ENCODE data around the gene PSME1. TPM values are rescaled to one million over a fixed set of nuclear protein-coding genes. Genes with fewer than 3 reads are reported as not detected.
A peak's percentile ranks its signal among the peaks of the same experiment; 100 is the strongest.

PSME1 gene
- total and polyA plus RNA-seq, 2 of the 13 experiments (the other 11 are each of a cell fraction or from before 2014, with no cell fraction given), result 159 to 608 TPM

- TF ChIP-seq, protein P1, sequence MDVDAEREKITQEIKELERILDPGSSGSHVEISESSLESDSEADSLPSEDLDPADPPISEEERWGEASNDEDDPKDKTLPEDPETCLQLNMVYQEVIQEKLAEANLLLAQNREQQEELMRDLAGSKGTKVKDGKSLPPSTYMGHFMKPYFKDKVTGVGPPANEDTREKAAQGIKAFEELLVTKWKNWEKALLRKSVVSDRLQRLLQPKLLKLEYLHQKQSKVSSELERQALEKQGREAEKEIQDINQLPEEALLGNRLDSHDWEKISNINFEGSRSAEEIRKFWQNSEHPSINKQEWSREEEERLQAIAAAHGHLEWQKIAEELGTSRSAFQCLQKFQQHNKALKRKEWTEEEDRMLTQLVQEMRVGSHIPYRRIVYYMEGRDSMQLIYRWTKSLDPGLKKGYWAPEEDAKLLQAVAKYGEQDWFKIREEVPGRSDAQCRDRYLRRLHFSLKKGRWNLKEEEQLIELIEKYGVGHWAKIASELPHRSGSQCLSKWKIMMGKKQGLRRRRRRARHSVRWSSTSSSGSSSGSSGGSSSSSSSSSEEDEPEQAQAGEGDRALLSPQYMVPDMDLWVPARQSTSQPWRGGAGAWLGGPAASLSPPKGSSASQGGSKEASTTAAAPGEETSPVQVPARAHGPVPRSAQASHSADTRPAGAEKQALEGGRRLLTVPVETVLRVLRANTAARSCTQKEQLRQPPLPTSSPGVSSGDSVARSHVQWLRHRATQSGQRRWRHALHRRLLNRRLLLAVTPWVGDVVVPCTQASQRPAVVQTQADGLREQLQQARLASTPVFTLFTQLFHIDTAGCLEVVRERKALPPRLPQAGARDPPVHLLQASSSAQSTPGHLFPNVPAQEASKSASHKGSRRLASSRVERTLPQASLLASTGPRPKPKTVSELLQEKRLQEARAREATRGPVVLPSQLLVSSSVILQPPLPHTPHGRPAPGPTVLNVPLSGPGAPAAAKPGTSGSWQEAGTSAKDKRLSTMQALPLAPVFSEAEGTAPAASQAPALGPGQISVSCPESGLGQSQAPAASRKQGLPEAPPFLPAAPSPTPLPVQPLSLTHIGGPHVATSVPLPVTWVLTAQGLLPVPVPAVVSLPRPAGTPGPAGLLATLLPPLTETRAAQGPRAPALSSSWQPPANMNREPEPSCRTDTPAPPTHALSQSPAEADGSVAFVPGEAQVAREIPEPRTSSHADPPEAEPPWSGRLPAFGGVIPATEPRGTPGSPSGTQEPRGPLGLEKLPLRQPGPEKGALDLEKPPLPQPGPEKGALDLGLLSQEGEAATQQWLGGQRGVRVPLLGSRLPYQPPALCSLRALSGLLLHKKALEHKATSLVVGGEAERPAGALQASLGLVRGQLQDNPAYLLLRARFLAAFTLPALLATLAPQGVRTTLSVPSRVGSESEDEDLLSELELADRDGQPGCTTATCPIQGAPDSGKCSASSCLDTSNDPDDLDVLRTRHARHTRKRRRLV (CRISPR knock-in tag; IDR thresholded peaks at IDR 0.05), result peak; percentile 33
- TF ChIP-seq HDAC6 (IDR thresholded peaks at IDR 0.05; ENCODE audit: low read depth, low read length), result no peak
- TF ChIP-seq ZNF839 (CRISPR knock-in tag; IDR thresholded peaks at IDR 0.05; ENCODE audit: borderline replicate concordance), result peak; percentile 98; the same call in 1 of the 2 replicates
- TF ChIP-seq ZNF883 (CRISPR knock-in tag; IDR thresholded peaks at IDR 0.05; ENCODE audit: not compliant biosample characterization), result peak; percentile 93
- TF ChIP-seq MBD4 (IDR thresholded peaks at IDR 0.05; ENCODE audit: borderline replicate concordance, low read length), result no peak
- no peak for TF ChIP-seq HMGA1 (CRISPR knock-in tag; conservative IDR thresholded peaks at IDR 0.05)
- TF ChIP-seq, protein P2, sequence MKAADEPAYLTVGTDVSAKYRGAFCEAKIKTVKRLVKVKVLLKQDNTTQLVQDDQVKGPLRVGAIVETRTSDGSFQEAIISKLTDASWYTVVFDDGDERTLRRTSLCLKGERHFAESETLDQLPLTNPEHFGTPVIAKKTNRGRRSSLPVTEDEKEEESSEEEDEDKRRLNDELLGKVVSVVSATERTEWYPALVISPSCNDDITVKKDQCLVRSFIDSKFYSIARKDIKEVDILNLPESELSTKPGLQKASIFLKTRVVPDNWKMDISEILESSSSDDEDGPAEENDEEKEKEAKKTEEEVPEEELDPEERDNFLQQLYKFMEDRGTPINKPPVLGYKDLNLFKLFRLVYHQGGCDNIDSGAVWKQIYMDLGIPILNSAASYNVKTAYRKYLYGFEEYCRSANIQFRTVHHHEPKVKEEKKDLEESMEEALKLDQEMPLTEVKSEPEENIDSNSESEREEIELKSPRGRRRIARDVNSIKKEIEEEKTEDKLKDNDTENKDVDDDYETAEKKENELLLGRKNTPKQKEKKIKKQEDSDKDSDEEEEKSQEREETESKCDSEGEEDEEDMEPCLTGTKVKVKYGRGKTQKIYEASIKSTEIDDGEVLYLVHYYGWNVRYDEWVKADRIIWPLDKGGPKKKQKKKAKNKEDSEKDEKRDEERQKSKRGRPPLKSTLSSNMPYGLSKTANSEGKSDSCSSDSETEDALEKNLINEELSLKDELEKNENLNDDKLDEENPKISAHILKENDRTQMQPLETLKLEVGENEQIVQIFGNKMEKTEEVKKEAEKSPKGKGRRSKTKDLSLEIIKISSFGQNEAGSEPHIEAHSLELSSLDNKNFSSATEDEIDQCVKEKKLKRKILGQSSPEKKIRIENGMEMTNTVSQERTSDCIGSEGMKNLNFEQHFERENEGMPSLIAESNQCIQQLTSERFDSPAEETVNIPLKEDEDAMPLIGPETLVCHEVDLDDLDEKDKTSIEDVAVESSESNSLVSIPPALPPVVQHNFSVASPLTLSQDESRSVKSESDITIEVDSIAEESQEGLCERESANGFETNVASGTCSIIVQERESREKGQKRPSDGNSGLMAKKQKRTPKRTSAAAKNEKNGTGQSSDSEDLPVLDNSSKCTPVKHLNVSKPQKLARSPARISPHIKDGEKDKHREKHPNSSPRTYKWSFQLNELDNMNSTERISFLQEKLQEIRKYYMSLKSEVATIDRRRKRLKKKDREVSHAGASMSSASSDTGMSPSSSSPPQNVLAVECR (CRISPR knock-in tag; IDR thresholded peaks at IDR 0.05; ENCODE audit: borderline replicate concordance), result peak; percentile 98
- no peak for TF ChIP-seq GTF3A (CRISPR knock-in tag; conservative IDR thresholded peaks at IDR 0.05)
- no peak for TF ChIP-seq PBX3 (CRISPR knock-in tag; IDR thresholded peaks at IDR 0.05; ENCODE audit: borderline replicate concordance)
- TF ChIP-seq, protein P3, sequence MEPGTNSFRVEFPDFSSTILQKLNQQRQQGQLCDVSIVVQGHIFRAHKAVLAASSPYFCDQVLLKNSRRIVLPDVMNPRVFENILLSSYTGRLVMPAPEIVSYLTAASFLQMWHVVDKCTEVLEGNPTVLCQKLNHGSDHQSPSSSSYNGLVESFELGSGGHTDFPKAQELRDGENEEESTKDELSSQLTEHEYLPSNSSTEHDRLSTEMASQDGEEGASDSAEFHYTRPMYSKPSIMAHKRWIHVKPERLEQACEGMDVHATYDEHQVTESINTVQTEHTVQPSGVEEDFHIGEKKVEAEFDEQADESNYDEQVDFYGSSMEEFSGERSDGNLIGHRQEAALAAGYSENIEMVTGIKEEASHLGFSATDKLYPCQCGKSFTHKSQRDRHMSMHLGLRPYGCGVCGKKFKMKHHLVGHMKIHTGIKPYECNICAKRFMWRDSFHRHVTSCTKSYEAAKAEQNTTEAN (CRISPR knock-in tag; conservative IDR thresholded peaks at IDR 0.05), result no peak; the same call in 1 of the 2 replicates
- peak; percentile 100 for TF ChIP-seq ZNF350 (CRISPR knock-in tag; IDR thresholded peaks at IDR 0.05; ENCODE audit: borderline replicate concordance, low read depth)
- TF ChIP-seq TERF1 (CRISPR knock-in tag; IDR thresholded peaks at IDR 0.05), result no peak
- no peak for TF ChIP-seq ZNF484 (CRISPR knock-in tag; IDR thresholded peaks at IDR 0.05; ENCODE audit: borderline replicate concordance, low read depth)
These were observed 25.1 kb downstream of the PSME1 start, which contains the start of gene IRF9 (continued) for GRCh38 chr14:24160850-24161804.

All from HepG2 (cell line).